ENCODE results near the gene CPA5. TPM values are rescaled to one million over a fixed set of nuclear protein-coding genes. Genes with fewer than 3 reads are reported as not detected.
"Not testable (repeated sequence)": the region's sequence is repeated elsewhere in the genome, so short reads cannot be mapped to it uniquely, and the experiment has no call there.

The CPA5 gene
- total RNA-seq, 2 donors from 2014 or later, result not detected

DNA sequence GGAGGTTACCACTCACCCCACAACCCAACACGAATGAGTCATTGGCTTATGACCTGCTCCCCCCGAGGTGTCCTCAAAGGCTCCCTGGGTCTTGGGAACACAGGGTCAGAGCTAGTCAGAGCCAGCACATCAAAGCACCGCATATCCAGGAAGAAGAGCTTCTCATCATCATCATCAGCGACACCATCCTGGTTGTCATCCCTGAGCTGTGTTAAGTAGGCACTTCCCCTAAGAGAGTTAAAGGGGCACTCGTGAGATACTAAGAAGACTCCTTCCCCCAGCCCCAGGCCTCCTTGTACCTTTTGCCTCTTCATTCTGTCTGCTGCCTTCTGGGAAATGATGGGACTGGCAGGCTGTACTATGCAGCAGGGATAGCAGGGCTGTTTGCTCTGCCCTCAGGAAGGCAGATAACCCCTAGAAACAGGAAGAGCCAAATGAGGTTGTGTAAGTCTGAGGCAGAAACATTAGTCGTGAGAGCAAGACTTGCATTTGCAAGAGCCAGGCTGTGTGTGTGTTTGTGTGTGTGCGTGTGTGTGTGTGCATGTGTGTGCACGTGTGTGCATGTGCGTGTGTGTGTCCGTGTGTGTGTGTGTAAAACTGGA is 24.6 kb downstream of the CPA5 start:
- Histone ChIP-seq H3K9me3 (no peaks in the 10 kb centered on the region), H3K27ac (no peak overlapping the region), H3K36me3 (no peaks in the 10 kb centered on the region), H3K4me3 (no peak overlapping the region), H3K9ac (ENCODE audit: low read depth in 2 of 2, low read length in 2 of 2) (no peak overlapping the region), H3K27me3 (no peaks in the 10 kb centered on the region), H3K4me1 (peaks cover 3% of the 10 kb centered on the region)
- intact Hi-C loops (cut with DNase I), result no loop called here
- TF ChIP-seq, protein P1, sequence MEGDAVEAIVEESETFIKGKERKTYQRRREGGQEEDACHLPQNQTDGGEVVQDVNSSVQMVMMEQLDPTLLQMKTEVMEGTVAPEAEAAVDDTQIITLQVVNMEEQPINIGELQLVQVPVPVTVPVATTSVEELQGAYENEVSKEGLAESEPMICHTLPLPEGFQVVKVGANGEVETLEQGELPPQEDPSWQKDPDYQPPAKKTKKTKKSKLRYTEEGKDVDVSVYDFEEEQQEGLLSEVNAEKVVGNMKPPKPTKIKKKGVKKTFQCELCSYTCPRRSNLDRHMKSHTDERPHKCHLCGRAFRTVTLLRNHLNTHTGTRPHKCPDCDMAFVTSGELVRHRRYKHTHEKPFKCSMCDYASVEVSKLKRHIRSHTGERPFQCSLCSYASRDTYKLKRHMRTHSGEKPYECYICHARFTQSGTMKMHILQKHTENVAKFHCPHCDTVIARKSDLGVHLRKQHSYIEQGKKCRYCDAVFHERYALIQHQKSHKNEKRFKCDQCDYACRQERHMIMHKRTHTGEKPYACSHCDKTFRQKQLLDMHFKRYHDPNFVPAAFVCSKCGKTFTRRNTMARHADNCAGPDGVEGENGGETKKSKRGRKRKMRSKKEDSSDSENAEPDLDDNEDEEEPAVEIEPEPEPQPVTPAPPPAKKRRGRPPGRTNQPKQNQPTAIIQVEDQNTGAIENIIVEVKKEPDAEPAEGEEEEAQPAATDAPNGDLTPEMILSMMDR (IDR thresholded peaks at IDR 0.05), result no peak
- DNase-seq, result no peak

DNA sequence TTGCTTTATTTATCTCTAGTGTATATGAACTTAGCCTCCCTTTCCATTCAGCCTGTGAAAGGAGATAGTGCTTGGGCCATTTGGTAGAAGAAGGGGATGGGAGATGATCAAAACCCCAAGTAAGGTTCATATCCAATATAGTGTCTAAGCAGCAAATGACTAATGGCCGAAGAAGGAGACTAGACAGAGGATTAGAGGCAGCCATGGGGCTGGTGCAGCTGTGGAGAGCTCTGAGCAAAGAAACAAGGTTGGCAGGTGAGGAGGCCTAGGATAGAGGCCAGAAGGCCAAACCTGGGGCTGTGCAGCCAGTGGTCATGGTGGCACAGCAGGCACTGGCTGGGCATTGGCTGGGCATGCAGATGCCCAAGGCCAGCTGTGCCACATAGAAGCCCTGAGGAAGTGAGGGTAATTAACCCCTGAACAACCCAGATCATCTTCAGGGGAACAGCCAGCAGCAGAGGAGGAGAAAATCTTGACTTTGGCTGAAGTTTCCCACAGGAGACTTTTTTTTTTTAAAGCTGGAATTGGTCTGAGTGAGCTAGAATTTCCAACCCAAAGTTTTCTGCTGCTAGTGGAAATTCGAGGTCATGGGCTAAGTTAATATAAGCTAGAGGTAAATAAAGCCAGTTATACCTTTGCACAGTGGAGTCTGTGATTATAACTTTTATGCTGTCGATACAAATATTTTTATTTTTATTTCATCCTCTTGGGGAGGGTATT is 25.4 kb downstream of the CPA5 start:
- intact Hi-C loops (cut with DNase I), result no loop called here
- DNase-seq, result no peak
- H3K9ac ChIP-seq (ENCODE audit: low read depth in 2 of 2, low read length in 2 of 2), result no peak overlapping the region
- TF ChIP-seq, protein P1 (IDR thresholded peaks at IDR 0.05), result no peak
- H3K4me1 ChIP-seq, result peaks cover 3% of the 10 kb centered on the region
- H3K27me3 ChIP-seq, result no peaks in the 10 kb centered on the region
- H3K27ac ChIP-seq, result no peak overlapping the region
- H3K36me3 ChIP-seq, result no peaks in the 10 kb centered on the region
- no peaks in the 10 kb centered on the region for H3K9me3 ChIP-seq
- no peak overlapping the region for H3K4me3 ChIP-seq

DNA sequence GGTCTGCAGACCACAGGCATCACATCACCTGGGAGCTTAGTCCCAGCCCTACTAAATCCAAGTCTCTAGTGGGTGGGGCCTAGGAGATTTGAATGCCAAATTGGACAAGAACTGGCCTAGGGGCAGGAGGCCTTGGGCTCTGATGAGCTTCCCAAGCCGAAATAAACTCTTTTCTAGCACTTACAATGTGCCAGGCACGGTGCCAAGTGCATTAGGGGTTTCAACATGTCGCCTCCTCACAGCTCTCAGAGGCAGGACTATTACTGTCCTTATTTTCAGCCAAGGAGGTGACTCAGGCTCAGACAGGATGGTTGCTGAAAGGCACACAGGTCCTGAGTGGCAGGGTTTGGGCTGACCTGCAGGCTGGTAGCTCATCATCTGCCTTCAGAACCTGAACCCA is 26.4 kb downstream of the CPA5 start:
- Histone ChIP-seq H3K36me3 (no peaks in the 10 kb centered on the region), H3K4me1 (no peaks in the 10 kb centered on the region), H3K4me3 (no peak overlapping the region), H3K27me3 (no peaks in the 10 kb centered on the region), H3K9me3 (no peaks in the 10 kb centered on the region), H3K27ac (no peak overlapping the region), H3K9ac (ENCODE audit: low read depth in 2 of 2, low read length in 2 of 2) (no peak overlapping the region)
- intact Hi-C loops (cut with DNase I), result no loop called here
- TF ChIP-seq, protein P1 (IDR thresholded peaks at IDR 0.05), result no peak
- no peak for DNase-seq

DNA sequence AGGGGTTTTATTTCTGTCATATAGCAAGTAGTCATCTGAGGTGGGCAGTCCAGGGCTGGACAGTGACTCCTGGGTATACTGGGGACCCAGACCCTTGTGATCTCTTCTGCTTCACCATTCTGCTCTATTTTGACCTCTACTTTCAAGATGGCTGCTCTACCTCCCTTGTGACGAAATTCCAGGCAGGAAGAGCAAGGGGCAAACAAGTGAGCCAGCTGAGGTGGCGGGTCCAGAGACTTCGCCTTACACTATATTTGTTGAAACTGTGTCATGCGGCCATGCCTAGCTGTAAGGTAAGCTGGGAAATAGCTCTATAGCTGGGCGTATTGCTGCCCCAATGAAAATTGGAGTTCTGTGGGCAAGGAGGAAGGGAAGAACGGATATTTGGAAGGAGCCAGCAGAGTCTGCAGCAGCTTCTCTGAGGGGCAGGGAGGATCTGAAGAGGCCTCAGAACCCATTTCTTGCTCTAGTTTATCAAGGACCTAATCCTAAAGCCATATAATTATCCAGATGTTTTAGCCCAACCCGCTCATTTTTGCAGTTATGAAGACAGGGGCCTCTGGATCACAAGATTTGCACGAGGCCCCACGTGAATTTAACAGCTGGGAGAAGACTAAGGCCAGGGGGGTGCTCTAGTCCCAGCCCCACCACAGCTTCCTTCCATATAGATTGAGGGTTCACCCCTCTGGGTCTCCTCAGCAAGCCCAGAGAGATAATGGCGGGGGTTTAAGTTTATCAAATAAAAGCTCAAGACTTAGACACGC is 28.0 kb downstream of the CPA5 start:
- TF ChIP-seq, protein P1 (IDR thresholded peaks at IDR 0.05), result no peak
- H3K36me3 ChIP-seq, result no peaks in the 10 kb centered on the region
- no peaks in the 10 kb centered on the region for H3K4me1 ChIP-seq
- H3K4me3 ChIP-seq, result no peak overlapping the region
- DNase-seq, result no peak
- H3K9me3 ChIP-seq, result no peaks in the 10 kb centered on the region
- intact Hi-C loops (cut with DNase I), result no loop called here
- H3K27ac ChIP-seq, result peak overlapping the region; percentile 57
- no peaks in the 10 kb centered on the region for H3K27me3 ChIP-seq
- no peak overlapping the region for H3K9ac ChIP-seq (ENCODE audit: low read depth in 2 of 2, low read length in 2 of 2)

DNA sequence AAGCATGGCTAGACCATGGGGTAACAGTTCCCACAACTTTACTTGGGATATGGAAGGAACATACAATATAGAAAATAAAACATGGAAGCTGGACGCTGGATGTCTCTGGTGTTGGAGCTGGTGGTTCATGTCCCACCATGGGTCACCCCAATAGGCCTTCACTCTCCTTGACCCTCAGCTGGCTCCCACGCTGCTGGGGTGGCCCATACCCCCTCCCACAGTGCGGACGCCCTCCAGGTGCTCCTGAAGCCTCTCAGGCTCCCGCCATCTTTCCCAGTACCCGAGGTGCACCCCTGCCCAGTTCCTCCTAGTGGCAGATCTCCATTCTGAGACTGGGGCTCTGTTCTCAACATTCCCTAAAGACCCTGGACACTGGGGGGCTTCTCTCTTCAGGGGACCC is 29.9 kb downstream of the CPA5 start:
- Histone ChIP-seq H3K4me3 (no peak overlapping the region), H3K27ac (no peak overlapping the region), H3K9ac (ENCODE audit: low read depth in 2 of 2, low read length in 2 of 2) (no peak overlapping the region), H3K9me3 (no peaks in the 10 kb centered on the region), H3K4me1 (no peaks in the 10 kb centered on the region), H3K36me3 (no peaks in the 10 kb centered on the region), H3K27me3 (no peaks in the 10 kb centered on the region)
- TF ChIP-seq, protein P1 (IDR thresholded peaks at IDR 0.05), result no peak
- intact Hi-C loops (cut with DNase I), result no loop called here
- DNase-seq, result no peak

DNA sequence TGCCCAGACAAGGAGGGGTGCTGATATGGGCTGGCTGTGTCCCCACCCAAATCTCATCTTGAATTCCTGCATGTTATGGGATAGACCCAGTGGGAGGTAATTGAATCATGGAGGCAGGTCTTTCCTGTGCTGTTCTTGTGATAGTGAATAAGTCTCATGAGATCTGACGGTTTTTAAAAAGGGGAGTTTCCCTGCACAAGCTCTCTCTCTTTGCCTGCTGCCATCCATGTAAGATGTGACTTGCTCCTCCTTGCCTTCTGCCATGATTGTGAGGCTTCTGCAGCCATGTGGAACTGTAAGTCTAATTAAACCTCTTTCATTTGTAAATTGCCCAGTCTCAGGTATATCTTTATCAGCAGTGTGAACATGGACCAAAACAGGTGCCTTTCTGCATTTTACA is 31.8 kb downstream of the CPA5 start:
- H3K4me3 ChIP-seq; H3K4me1 ChIP-seq; H3K27me3 ChIP-seq; intact Hi-C loops (cut with DNase I); H3K9me3 ChIP-seq; H3K27ac ChIP-seq; H3K36me3 ChIP-seq; H3K9ac ChIP-seq (ENCODE audit: low read depth in 2 of 2, low read length in 2 of 2); DNase-seq: not testable (repeated sequence)

All from colonic mucosa (tissue), 4 donors.